ENCODE results near the gene LRRC4C.

DNA sequence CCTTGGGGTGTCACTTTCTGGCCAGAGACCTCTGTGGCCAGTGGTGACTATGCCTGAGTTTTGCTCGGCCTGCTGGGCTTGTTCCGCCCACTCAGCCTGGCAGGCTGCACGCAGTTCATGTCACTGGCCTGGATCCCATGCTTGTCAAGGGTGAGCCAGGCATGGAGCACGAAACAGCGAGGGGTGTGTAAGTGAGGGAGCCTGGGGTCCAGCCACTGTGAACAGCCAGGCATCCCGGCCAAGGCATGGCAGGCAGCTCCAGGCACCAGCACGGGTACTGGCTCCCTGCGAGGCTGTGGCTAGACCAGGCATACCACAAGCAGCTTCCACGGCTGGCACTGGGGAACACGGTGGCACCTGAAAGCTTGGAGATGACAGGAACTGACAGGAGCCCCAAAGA lies 214.3 kb downstream of the LRRC4C start:
- TF ChIP-seq POLR2A (IDR thresholded peaks at IDR 0.05), result no peak
- TF ChIP-seq, protein P1, sequence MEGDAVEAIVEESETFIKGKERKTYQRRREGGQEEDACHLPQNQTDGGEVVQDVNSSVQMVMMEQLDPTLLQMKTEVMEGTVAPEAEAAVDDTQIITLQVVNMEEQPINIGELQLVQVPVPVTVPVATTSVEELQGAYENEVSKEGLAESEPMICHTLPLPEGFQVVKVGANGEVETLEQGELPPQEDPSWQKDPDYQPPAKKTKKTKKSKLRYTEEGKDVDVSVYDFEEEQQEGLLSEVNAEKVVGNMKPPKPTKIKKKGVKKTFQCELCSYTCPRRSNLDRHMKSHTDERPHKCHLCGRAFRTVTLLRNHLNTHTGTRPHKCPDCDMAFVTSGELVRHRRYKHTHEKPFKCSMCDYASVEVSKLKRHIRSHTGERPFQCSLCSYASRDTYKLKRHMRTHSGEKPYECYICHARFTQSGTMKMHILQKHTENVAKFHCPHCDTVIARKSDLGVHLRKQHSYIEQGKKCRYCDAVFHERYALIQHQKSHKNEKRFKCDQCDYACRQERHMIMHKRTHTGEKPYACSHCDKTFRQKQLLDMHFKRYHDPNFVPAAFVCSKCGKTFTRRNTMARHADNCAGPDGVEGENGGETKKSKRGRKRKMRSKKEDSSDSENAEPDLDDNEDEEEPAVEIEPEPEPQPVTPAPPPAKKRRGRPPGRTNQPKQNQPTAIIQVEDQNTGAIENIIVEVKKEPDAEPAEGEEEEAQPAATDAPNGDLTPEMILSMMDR (IDR thresholded peaks at IDR 0.05), result no peak
- TF ChIP-seq EP300 (IDR thresholded peaks at IDR 0.05), result no peak
